ENCODE results near the gene SCARB2. TPM values are rescaled to one million over a fixed set of nuclear protein-coding genes. Genes with fewer than 3 reads are reported as not detected.

SCARB2 gene
- total RNA-seq, 1 donor from 2014 or later, result 208 TPM

DNA sequence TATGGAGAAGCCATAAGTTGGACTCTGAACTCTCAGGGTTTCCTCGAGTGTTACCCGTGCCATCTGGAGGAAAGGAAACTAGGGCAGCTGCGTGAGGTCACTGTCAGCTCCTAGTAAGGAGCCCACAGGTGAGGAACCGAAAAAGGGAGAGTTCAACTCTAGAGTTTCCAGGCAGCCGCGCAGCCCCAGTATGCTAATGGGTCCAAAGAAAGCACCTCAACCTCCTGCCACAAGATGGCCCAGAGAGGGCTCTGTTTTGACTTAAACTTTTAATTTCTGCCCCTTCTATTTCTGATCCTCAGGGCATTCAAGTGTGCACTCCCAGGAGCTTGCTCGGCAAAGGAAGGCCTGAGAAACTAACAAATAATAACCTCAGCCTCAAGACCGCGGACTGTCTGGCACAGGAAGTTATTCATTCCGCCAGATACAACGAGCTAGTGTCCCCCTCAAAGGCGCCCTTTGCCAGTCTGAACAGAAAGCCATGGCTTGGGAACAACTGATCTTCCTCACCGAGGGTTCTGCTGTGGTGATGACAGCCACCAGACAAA lies 13.9 kb downstream of the SCARB2 start:
- DNase-seq (ENCODE audit: low read depth), result peak; percentile 68

GRCh38 chr4:76198411-76199237 lies 15.0 kb downstream of the SCARB2 start:
- DNase-seq (ENCODE audit: low read depth), result peak; percentile 92

- peak; percentile 86 for DNase-seq (ENCODE audit: low read depth)
These were observed 15.6 kb downstream of the SCARB2 start for GRCh38 chr4:76197971-76198410.

DNA sequence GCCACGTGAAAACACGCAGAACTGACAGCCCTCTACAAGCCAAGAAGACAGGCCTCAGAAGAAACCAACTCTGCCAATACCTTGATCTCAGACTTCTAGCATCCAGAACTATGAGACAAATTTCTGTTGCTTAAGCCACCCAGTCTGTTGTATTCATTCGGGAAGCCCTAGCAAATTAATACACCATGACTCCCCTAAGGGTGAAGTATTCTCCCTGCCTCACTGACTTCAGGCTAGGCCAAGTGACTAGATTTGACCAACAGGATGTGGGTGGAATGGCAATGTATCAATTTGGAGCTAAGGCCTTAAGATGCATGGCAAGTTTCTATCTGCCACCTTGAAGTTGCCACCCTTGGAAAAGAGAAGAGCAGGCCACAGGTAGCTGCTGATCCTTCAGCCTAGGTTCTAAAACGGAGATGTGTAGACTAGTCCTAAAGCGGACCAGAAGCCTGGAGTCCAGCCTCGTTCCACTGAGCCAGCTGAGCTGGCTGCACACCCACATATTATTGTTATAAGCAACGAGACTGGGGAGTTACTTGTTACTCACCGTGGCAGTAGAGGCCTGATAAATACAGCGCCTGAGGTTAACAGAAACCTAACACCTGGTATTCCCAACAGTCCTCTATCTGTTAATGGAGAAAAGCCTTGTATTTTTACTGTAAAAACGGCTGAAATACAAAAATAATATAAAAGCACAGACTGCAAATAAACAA lies 16.4 kb downstream of the SCARB2 start:
- DNase-seq (ENCODE audit: low read depth), result peak; percentile 39

- no peak for DNase-seq (ENCODE audit: low read depth)
These were observed 17.2 kb downstream of the SCARB2 start for GRCh38 chr4:76196376-76196775.

DNA sequence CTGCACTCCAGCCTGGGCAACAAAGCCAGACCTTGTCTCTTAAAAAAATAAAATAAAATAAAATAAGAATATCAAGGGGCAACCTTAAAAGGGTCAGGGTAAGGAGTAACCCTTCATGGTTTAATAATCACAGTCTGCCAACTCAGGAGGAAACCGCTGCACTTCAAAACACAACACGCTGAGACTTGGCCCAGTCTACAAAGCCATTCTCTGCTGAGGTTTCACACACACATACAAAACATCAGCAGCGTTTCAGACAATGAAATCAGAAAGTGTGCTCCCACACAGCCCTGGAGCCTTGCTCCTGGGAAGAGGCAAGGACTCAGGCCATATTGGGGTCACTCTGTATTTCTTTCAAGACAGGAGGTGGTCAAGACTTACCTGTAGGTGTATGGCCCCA lies 18.3 kb downstream of the SCARB2 start:
- DNase-seq (ENCODE audit: low read depth), result no peak

GRCh38 chr4:76194325-76194724 lies 19.3 kb downstream of the SCARB2 start:
- DNase-seq (ENCODE audit: low read depth), result no peak

GRCh38 chr4:76192236-76192635 lies 21.4 kb downstream of the SCARB2 start:
- DNase-seq (ENCODE audit: low read depth), result no peak

DNA sequence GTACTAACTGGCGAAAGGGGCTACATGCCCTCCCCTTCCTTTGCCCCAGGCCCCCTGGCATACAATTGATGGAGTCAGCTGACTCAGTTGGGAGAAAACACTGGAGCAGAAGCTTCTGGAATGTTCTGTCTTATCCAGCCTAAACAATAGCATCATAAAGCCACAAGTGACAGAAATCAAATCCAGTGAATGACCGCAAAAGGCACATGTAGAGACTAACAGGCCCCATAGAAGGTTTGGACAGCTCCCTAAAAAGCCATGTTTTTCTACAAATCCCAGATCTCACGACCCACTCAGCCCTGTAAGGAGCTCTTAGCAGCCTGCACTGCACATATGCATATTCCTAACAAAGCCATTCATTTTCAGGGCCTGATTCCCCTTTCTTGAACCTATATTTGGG lies 25.1 kb downstream of the SCARB2 start:
- no peak for DNase-seq (ENCODE audit: low read depth)

DNA sequence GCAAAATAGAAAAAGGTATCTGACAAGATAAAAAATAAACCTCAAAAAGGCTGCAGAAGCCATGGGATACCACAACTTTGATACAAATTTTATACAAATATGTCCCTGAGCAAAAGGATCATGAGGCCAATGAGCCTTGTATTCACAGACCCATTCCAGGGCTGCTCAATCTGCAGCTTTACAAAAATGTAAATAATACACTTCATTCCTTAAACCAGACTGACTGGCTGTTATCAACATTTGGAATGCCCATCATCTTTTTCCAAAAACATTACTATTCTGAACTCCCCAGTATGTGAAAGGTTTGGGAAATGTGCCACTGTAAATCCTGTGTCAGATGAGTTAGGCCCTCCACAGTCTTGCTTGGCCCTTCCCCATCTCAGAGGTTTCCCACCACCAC lies 25.5 kb downstream of the SCARB2 start:
- DNase-seq (ENCODE audit: low read depth), result no peak

GRCh38 chr4:76187152-76187551 lies 26.5 kb downstream of the SCARB2 start:
- no peak for DNase-seq (ENCODE audit: low read depth)

GRCh38 chr4:76182463-76182862 lies 31.2 kb downstream of the SCARB2 start:
- DNase-seq (ENCODE audit: low read depth), result no peak

DNA sequence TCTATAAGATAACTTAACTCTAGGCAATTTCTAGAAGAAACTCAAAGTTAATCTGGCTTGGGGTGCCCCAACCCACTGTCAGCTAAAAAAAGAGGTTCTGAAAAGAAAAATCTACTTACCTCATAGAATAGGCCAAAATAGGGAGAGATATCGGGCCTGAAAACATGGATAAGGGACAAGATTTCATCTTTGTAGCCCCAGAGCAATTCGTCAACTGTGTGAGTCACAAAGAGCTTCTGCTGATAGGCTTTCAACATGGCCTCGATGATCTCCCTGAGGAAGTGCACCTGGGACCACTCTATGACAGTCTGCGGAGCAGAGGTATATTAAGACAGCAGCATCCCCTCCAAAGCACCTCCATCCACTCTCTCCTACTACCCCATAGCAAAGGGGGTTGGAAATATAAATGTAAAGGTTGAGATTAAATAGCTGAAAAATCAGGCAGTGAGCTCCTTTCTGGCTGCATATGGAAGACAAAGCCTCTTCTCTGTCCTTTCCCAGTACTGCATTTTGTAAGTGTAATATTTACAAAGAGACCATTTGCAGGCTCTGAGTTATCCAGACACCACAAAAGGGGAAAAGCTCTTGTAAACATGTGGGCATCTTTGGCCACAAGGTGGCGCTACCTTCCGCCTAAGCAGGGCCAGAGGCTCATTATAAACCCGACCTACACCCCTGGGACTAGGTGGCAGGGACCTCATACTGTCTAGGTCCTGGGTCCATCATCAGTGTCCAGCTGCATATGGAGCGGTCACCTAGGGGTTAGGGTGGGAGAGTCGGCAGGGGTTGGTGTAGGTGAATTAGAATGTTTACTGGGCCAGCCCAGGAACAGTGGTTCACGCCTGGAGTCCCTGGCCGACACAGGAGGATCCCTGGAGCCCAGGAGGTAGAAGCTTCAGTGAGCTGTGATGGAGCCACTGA lies 34.0 kb downstream of the SCARB2 start:
- peak; percentile 86 for DNase-seq (ENCODE audit: low read depth)

DNA sequence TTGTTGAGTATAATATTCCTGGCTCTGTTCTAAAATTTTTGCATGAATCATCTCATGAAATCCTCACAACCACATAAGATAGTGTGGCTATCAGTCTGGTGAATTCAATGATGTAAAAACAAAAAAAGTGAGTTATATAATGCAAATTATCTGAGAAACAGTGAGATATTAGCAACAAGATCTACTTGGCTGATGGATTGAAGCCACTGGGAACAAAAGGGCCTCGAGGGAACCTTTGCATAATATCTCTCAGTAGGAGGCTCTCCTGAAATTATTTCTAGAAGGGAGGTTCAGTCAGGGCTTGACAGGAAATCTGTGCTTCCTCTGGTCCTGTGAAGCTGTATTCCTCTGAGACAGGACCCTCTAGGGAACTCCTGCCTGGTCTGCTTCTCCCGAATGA lies 35.3 kb downstream of the SCARB2 start:
- DNase-seq (ENCODE audit: low read depth), result no peak

DNA sequence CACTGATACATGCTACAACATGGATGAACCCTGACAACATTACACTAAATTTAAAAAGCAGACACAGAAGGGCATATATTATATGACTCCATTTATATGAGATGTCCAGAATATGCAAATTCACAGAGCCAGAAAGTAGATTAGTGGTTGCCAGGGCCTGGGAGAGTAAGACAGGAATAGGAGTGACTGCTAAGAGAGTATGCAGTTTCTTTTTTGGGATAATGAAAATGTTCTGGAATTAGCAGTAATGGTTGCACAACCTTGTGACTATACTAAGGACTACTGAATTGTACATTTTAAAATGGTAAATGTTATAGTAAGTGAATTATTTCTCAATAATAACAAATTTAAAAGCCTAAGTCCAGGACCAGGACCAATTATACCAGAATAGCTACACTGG lies 35.9 kb downstream of the SCARB2 start:
- DNase-seq (ENCODE audit: low read depth), result peak; percentile 11

- no peak for DNase-seq (ENCODE audit: low read depth)
These were observed 38.3 kb downstream of the SCARB2 start for GRCh38 chr4:76175336-76175735.

- no peak for DNase-seq (ENCODE audit: low read depth)
These were observed 39.4 kb downstream of the SCARB2 start for GRCh38 chr4:76174216-76174615.

GRCh38 chr4:76168688-76169087 lies 44.9 kb downstream of the SCARB2 start:
- no peak for DNase-seq (ENCODE audit: low read depth)

GRCh38 chr4:76166480-76166879 lies 47.1 kb downstream of the SCARB2 start:
- no peak for DNase-seq (ENCODE audit: low read depth)

DNA sequence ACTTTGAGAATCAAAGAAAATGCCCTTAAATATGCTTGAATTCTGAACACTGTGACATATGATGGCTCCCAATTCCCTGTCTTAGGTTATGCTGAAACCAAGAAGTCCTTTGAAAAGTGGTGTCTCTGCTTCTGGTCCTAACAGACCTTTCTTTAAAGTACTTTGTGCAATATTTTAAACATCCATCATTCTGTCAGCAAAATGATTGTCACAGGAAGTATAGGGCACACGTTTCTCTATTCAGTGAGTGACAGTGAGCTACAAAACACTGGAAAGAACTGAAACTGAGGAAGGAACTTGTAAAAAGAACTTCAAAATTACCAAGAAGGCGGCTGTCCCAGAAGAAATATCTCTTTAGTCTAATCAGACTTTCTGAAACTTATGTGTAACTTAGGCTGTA lies 53.3 kb downstream of the SCARB2 start:
- no peak for DNase-seq (ENCODE audit: low read depth)

GRCh38 chr4:76156635-76157034 lies 57.0 kb downstream of the SCARB2 start:
- DNase-seq (ENCODE audit: low read depth), result peak; percentile 19
